Mucosa of gallbladder (tissue), 1 donor: Measurements from ENCODE around the gene DYNC2H1. TPM values are rescaled to one million over a fixed set of nuclear protein-coding genes. Genes with fewer than 3 reads are reported as not detected.
"Not testable (repeated sequence)": the region's sequence is repeated elsewhere in the genome, so short reads cannot be mapped to it uniquely, and the experiment has no call there.

Source experiments
- DNase-seq: peaks from one replicate; pipeline ENCODE4 v3.0.0-alpha.2; 2020; ENCODE audit warnings: low spot score
- total RNA-seq: library from RNA; stranded (reverse); gene quantifications from one replicate; pipeline ENCODE4 v1.2.1, GENCODE V29; 2021
- donor health status: DM: no; HTN: no; CAD: no.

DYNC2H1 gene
- total RNA-seq, 1 donor from 2014 or later = 24.2 TPM

DNA sequence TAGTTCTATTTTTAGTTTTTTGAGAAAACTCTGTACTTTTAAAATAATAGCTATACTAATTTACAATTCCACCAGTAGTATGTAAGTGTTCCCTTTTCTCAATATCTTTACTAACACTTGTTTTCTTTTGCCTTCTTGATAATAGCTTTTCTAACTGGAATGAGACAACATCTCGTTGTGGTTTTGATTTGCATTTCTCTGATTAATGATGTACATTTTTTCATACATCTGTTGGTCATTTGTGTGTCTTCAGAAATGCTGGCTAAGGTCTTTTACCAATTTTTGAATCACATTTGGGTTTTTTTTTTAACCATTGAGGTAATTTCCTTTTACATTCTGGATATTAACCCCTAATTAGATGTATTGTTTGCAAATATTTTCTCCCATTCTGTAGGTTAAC lies 258.9 kb downstream of the DYNC2H1 start:
- no peak for DNase-seq

DNA sequence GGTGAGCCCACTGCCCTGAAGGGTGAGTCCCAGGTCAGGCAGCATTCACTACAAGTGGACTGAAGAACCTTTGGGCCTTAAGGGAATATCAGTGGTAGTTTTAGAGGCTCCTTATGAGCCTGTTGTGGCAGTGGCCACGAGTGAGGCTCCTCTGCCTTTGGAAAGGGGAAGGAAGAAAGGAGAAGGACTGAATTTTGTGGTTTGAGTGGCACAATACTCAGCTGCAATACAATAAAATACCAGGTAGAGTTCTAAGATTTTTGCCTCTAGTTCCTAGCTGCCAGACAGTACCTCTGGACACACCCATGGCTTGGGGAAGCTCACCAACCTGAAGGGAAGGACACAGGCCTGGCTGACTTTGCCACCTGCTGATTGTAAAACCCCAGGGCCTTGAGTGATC lies 260.9 kb downstream of the DYNC2H1 start:
- no peak for DNase-seq

DNA sequence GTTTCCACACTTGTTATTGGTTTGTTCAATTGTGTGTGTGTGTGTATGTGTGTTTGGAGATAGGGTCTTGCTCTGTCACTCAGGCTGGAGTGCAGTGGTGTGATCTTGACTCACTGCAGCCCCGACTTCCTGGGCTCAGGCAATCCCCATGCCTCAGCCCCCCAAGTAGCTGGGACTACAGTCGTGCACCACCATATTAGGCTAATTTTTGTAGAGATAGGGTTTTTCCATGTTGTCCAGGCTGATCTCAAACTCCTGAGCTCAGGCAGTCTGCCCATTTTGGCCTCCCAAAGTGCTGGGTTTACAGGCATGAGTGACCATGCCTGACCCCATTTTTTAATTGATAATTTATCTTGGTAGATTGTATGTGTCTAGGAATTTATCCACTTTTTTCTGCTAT lies 263.7 kb downstream of the DYNC2H1 start:
- DNase-seq = no peak

DNA sequence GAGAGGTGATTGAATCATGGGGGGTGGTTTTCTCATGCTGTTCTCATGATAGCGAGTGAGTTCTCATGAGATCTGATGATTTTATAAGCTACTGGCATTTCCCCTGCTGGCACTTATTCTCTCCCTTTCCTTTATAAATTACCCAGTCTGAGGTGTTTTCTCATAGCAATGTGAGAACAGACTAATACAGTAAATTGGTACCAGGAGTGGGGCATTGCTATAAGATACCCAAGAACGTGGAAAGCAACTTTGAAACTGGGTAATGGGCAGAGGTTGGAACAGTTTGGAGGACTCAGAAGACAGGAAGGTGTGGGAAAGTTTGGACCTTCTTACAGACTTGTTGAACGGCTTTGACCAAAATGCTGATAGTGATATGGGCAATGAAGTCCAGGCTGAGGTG lies 265.0 kb downstream of the DYNC2H1 start:
- not testable (repeated sequence) for DNase-seq

DNA sequence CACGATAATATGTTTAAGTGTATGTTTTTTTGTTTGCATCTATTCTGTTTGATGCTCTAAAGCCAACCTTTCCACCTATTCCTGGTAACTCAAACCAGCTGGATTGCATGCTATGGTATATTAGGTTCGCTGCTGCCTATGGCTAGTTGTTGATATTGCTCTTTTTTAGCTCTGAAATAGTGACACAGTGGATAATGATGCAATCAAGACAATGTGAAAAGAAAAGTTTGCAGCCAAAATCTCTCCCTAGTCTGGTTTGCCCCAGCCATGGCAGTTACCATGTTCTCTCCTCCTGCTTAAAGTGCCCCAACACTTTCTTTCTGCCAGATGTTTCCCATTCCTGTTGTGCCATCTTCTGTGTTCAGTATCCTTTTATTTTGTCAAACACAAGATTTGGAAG lies 269.7 kb downstream of the DYNC2H1 start:
- no peak for DNase-seq

DNA sequence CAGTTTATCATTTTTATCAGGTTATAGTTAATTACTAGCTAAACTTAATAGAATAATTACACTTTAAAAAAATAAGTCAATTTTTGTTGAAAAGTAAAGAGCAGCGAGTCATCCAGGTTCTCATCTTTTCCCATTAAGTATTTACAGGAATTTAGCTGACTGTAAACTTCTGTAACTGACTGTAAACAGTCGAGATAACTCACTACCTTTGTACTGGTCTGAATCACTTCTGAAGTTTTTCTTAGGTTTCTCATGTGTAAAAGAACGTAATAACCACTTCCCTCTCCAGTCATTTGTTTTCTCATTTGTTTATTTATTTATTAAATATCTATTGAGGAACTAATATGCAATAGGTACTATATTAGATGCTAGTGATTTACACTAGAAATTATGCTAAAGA lies 270.8 kb downstream of the DYNC2H1 start:
- DNase-seq = no peak

DNA sequence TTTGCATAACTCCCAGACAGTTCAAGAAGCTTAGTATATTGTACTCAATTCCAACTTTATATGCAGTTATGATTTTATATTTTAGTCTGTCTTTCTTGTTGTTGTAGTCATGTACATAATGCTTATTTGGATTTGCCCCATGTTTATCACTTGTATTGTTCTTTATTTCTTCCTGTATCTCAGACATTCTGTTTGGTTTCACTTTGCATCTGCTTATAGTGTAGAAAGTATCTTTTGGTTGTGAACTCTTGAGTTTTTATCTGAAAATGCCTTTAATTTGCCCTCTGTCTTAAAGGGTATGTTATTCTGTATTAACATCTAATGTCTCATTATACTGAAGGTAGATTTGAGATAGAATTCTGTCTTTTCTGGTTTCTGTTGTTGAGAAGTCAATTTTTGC lies 275.4 kb downstream of the DYNC2H1 start:
- no peak for DNase-seq

DNA sequence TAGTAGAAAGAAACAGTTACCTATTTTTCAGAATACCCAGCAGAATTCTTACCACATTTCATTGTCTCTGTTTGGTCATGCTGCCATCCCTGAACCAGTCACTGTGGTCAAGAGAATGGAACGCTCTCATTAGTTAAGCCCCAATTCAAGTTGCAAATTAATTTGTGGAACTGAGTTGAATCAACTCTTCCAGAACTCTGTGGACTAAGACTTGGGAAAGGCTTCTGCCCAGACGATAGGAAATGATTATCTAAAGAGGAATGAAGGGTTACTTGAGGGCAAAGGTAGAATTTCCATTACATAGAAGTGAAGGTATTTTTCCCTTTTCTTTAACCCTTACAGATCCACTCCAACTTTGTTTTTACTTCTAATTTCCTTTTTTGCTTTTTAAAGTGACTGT lies 286.4 kb downstream of the DYNC2H1 start:
- DNase-seq = no peak

DNA sequence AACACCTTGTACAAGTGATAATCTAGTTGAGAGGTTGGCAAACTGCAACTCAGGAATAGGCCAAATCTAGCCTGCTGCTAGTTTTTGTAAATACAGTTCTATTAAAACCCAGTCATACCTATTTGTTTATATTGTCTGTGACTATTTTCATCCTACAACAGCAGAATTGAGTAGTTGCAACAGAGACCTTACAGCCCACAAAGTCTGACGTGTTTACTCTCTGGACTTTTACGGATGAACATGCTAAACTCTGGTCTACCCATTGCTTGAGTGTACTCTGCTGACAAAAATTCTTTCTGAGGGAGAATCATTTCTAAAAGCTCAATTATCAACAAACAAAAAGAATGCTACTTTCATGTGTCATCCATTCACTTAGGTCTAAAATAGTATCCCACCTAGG lies 287.0 kb downstream of the DYNC2H1 start:
- no peak for DNase-seq

DNA sequence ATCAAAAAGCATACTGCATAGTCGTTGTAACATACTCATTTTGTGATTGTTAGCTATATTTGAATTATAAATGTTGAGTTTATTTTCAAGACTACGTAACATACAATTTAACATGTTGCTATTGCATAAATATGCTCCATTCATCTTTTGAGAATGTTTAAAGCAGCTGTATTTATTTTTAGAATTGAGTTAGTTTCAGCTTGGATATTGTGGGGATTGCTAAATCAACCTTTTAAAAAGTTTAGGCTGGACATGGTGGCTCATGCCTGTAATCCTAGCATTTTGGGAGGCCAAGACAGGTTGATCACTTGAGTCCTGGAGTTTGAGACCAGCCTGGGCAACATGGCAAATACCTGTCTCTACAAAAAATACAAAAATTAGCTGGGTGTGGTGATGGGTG lies 288.1 kb downstream of the DYNC2H1 start:
- no peak for DNase-seq

DNA sequence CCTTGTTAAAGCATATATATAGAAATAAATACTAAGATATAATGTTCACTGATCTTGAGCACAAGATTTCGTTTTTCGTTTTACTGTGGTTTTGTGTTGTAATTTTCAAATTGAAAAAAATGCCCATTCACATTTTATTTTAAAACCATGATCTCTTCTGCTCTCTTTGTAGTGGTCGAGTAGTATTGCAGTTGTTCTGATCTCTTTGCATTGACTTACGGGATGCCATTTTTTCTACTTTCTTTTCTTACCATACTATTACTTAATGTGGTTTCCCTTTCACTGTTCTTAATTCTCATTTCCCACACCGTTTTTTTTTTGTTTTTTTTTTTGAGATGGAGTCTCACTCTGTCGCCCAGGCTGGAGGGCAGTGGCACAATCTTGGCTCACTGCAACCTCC lies 289.6 kb downstream of the DYNC2H1 start:
- DNase-seq = no peak

DNA sequence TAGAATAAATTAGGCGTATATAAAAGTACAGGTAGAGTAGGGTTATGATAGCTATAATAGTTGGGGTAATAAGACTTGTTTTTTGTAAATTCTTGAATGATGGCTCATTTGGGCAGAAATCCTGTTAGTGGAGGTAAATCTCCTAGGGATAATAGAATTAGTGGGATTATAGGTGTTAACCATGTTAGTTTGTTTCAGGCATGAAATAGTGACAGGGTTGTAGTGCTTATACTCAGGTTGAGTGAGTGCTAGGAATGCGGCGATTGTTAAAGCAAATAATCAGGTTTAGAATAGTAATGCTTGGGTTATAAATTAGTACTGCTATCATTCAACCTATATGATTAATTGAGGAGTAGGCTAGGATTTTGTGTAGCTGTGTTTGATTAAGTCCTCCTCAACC lies 297.1 kb downstream of the DYNC2H1 start:
- no peak for DNase-seq

DNA sequence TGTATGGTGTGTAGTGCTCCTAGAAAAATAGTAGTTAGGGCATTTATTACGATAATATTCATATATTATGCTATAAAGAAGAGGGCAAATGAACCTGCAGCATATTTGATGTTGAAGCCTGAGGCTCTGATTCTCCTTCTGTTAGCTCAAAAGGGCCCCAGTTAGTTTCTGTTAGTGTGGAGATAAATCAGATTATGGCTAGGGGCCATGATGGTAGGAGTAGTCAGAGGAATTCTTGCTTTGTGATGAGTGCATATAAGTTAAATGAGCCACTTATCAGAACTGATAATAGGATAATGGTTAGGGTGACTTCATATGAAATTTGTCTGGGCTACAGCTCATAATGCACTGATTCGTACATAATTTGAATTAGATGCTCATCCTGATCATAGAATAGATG lies 298.4 kb downstream of the DYNC2H1 start:
- DNase-seq = no peak

DNA sequence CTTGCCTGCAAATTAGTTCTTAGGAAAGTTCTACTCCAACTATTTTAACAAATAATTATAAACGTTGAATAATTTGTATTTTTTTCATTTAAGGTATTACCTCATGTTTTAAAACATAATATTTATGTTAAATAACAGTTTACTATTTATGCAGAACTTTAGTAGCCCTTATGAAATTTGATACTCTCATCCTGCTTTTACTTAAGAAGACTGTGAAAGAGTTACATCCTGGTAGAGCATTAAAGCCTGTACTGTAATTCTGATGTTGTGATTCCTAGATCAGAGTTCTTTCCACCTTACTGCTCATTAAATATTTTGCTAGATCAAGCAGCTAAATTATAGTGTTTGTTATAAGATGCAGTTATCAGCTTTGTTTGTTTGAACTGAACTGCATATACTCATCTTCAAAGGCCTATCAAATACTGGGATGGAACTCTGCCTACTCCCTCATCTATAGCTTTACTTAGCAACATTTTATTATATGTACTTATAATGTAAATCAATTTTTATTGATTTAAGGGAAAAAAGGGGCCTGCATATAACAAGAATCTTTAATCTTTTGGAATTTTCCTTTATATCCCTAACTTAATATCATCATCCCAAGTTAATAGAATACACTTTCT lies 304.2 kb downstream of the DYNC2H1 start:
- no peak for DNase-seq

DNA sequence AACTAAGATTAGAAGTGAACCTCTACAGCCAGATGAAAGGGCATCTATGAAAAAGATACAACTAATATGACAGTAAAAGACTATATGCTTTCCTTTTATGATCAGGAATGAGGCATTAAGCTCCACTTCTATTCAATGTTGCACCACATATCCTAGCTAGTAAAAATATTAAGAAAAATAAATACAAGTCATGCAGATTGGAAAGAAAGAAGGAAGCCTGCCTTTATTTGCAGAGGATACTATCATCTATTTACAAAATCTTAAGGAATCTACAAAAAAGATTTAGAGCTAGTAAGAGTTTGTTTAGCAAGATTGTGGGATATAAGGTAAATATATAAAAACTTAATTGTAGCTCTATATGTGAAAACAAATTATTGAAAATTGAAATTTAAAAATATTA lies 308.8 kb downstream of the DYNC2H1 start:
- no peak for DNase-seq

DNA sequence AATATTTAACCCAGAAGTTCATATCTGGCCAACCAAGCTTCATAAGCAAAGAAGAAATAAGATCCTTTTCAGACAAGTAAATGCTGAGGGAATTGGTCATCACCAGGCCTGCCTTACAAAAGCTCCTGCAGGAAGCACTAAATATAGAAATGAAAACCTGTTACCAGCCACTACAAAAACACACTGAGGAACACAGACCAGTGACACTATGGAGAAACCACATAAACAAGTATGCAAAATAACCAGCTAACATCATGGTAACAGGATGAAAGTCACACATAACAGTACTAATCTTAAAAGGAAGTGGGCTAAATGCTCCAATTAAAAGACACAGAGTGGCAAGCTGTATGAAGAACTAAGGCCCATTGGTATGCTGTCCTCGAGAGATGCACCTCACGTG lies 311.4 kb downstream of the DYNC2H1 start:
- no peak for DNase-seq

DNA sequence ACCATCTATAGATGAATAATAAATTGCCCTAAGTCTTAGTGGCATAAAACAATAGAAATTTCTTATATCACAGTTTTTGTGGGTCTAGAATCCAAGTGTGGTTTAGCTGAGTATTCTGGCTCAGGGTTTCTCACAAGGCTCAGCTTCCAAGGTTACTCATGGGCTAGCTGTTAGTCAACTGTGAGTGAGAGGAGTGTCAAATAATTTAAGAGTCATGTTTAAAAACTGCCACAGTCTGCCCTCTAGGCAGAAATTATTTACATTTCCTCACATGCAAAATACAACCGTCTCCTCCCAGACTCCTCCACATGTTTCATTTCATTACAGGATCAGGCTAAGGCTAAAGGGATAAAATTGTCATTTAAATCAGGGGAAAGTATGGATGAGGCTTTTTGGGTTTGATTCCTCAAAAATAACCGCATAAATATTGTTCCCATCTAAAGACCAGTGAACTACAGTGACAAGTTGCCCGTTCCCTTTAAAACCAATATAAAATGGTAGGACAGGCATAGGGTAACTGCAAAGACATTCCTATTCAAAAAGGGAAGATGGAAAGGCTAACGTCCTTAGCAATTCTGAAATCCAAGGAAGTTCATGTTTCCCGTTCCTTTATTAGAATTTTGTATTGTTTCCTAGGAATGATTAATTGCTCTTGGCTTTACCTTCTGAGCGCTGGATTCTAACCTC lies 324.3 kb downstream of the DYNC2H1 start:
- no peak for DNase-seq

DNA sequence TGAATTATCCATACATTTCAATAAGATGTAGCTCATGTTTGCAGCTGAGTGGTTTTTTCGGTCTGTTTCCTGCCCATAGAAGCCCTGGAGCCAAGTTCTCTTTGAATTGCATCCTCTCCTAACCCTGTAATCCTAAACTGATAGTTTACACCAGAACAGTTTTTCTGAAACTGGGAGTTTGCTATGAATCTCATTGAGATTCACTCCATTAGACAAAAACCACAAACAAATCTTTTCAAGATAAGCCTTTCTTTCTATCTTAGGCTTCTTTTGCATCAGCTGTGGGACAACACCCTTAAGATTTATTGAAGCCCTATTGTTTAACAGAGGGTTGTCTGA lies 324.8 kb downstream of the DYNC2H1 start:
- no peak for DNase-seq

DNA sequence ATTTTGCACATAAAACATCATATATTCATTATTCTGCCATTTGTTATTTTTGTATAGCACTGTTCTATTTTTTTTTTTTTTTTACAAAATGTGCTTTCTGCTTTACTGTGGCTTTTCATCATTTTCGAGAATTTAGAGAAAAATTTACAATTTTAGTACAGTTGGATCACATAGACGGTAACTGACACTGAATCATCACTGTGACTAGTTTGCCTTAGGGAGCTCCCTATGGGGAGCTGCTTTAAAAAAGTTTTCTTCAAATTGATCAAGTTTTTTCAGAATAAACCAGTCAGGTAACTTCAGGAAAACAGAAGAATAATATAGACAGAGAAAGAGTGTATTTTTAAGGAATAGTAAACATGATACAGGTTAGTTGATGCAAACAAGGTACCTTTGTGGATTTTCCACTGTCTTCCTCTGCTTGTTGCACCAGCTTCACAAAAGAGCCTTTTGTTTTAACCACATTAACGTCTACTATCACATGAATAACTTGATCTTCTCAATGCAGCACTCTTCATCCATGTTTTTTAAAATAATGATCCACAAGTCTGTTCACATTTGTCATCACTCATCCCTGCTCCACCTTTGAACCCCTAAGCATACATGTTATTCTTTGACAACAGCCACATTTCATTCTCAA lies 327.0 kb downstream of the DYNC2H1 start:
- DNase-seq = no peak

DNA sequence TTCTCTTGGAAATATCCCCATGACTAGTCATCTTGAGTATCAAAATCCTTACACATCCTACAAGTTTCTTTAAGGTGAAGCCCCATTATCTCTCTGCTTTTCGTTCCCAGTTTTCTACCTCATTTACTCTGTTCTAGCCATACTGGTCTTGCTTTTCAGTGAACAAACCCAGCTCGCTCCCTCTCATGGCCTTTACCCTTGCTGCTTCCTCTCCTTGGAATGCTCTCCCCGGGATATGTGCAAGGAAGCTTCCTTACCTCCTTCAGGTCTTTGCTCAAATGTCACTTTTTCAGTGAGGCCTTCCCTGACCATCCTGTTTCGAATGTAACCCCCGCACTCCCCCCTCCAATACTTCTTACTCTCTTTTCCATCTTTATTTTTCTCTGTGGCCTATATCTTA lies 331.8 kb downstream of the DYNC2H1 start:
- DNase-seq = no peak

DNA sequence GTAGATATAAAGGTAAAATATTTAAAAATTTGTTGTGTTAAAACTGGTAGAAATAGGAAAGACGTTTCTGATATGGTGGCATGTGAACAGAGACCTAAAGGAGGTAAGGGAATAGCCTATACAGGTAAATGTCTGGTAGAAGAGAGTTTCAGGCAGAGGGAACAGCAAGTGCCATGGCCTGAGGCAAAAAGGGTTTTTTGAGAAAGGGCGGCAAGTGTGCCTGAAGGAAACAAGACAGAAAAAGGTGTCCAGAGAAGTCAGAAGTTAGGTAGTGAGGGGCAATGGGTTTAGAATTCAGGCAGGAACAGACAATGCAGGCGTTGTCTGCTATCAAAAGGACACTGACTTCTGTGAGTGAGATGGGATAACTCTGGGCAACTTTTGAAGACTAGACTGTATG lies 339.7 kb downstream of the DYNC2H1 start:
- no peak for DNase-seq

DNA sequence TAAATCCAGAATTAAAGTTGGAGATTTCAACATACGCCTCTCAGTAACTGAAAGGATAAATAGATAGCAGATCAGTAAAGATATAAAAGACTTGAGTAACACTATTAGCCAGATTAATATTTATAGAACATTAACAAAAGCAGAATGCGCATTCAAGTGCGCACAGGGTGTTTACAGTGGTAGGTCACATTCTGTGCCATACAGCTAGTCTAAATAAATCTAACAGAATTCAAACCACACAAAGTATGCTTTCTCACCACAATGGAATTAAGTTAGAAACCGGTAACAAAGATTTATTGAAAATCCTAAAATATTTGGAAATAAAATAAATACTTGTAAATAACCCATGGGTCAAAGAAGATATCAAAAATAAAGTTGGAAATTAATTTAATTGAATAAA lies 341.0 kb downstream of the DYNC2H1 start:
- no peak for DNase-seq

DNA sequence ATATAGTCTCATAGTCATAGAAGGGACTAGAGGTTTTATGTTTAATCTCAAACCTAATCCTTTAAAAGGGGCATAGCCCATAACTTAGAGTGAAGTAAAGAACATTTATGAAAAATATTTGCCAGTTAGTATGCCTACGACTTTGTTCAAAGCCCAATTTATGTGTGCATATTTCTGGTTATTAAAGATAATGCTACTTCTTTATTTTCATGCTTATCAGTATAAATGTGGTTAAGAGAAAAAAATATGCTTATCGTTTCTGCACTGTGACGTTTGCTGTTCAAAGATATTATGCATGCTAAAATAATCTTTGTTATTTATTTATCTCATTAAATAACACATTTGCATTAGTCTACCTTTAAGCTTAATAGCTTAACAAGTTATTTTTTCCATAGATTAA lies 343.9 kb downstream of the DYNC2H1 start:
- no peak for DNase-seq
